Measurements from ENCODE around the gene ENTPD8. TPM values are rescaled to one million over a fixed set of nuclear protein-coding genes. Genes with fewer than 3 reads are reported as not detected.

Gene ENTPD8
- total and polyA plus RNA-seq, 10 of the 15 experiments (the other 5 are each of a cell fraction or from before 2014, with no cell fraction given) = not detected

DNA sequence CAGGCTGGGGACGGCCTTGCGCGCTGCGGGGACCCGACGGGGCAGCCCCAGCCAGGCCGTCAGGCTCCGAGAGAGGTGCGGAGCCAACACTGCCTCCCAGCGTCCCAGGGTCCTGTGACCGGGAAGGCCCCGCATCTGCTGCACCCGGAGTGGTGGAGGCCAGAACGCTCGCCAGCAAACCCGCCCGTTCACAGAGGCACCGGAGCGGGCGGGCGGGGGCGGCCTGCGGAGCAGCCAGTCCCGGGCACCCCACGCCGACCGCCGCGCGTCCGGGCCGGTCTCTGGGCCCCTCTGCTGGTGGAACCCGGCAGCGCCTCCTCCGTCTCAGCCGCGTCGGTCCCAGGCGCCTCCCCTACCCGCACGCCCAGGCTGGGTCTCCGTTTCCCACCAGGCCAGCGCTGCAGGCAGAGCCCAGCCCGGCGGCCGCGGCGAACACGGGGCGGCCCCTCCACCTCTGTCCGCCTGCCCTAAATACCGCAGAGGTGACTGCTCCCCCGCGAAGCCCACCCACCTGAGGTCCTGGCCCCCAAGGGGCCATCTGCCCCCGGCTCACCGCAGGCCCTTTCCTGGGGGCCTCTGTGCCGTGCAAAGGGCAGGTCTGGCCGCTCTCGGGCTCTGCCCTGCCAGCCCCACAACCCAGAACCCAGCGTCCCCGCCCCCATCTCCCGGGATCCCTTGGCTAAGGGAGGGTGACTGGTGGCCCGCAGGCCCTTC lies 34.1 kb downstream of the ENTPD8 start (continued):
- TF ChIP-seq BHLHE40 (IDR thresholded peaks at IDR 0.05; ENCODE audit: borderline replicate concordance in 1 of 2, low read depth in 2 of 2, low read length in 1 of 2) (peak; percentile 12 to 76; a peak in 2 of 4 replicates), SMAD1 (IDR thresholded peaks at IDR 0.05; ENCODE audit: low read depth, partially characterized antibody) (no peak), HCFC1 (IDR thresholded peaks at IDR 0.05; ENCODE audit: low read length) (peak; percentile 28; the same call in 1 of the 2 replicates), STAT1 (conservative IDR thresholded peaks at IDR 0.05) (0 out of 2 replicates have a peak, but pooled peaks have one; percentile 22), BACH1 (IDR thresholded peaks at IDR 0.05; ENCODE audit: borderline replicate concordance) (peak; percentile 78), TBL1XR1 (IDR thresholded peaks at IDR 0.05; ENCODE audit: low read depth, low read length) (no peak), ZNF217 (IDR thresholded peaks at IDR 0.05) (peak; percentile 45; the same call in 1 of the 2 replicates), RFX5 (IDR thresholded peaks at IDR 0.05; ENCODE audit: low read depth, low read length) (no peak), IKZF1 (conservative IDR thresholded peaks at IDR 0.05) (peak; percentile 77), TCF7 (IDR thresholded peaks at IDR 0.05; ENCODE audit: borderline replicate concordance) (no peak), CREB1 (IDR thresholded peaks at IDR 0.05; ENCODE audit: low read depth) (0 out of 2 replicates have a peak, but pooled peaks have one; percentile 26), SMARCA5 (IDR thresholded peaks at IDR 0.05) (peak; percentile 92), MEF2A (IDR thresholded peaks at IDR 0.05; ENCODE audit: insufficient read depth, low read depth, low read length) (no peak), NFYB (IDR thresholded peaks at IDR 0.05; ENCODE audit: insufficient read depth, low read depth, low read length) (no peak), CBX5 (IDR thresholded peaks at IDR 0.05; ENCODE audit: low read depth) (no peak)
- TF ChIP-seq, protein P1, sequence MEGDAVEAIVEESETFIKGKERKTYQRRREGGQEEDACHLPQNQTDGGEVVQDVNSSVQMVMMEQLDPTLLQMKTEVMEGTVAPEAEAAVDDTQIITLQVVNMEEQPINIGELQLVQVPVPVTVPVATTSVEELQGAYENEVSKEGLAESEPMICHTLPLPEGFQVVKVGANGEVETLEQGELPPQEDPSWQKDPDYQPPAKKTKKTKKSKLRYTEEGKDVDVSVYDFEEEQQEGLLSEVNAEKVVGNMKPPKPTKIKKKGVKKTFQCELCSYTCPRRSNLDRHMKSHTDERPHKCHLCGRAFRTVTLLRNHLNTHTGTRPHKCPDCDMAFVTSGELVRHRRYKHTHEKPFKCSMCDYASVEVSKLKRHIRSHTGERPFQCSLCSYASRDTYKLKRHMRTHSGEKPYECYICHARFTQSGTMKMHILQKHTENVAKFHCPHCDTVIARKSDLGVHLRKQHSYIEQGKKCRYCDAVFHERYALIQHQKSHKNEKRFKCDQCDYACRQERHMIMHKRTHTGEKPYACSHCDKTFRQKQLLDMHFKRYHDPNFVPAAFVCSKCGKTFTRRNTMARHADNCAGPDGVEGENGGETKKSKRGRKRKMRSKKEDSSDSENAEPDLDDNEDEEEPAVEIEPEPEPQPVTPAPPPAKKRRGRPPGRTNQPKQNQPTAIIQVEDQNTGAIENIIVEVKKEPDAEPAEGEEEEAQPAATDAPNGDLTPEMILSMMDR (IDR thresholded peaks at IDR 0.05 in 2 of 3, conservative IDR thresholded peaks at IDR 0.05 in 1 of 3; ENCODE audit: control insufficient read depth in 2 of 3, extremely low read depth in 1 of 3, insufficient read depth in 1 of 3, low read depth in 3 of 3, low read length in 3 of 3) = peak; percentile 54 to 73 (median 71); a peak in 5 of 6 replicates
- TF ChIP-seq, protein P2, sequence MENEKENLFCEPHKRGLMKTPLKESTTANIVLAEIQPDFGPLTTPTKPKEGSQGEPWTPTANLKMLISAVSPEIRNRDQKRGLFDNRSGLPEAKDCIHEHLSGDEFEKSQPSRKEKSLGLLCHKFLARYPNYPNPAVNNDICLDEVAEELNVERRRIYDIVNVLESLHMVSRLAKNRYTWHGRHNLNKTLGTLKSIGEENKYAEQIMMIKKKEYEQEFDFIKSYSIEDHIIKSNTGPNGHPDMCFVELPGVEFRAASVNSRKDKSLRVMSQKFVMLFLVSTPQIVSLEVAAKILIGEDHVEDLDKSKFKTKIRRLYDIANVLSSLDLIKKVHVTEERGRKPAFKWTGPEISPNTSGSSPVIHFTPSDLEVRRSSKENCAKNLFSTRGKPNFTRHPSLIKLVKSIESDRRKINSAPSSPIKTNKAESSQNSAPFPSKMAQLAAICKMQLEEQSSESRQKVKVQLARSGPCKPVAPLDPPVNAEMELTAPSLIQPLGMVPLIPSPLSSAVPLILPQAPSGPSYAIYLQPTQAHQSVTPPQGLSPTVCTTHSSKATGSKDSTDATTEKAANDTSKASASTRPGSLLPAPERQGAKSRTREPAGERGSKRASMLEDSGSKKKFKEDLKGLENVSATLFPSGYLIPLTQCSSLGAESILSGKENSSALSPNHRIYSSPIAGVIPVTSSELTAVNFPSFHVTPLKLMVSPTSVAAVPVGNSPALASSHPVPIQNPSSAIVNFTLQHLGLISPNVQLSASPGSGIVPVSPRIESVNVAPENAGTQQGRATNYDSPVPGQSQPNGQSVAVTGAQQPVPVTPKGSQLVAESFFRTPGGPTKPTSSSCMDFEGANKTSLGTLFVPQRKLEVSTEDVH (IDR thresholded peaks at IDR 0.05; ENCODE audit: low read depth, partially characterized antibody) = no peak
- TF ChIP-seq, protein P3, sequence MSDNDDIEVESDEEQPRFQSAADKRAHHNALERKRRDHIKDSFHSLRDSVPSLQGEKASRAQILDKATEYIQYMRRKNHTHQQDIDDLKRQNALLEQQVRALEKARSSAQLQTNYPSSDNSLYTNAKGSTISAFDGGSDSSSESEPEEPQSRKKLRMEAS (IDR thresholded peaks at IDR 0.05; ENCODE audit: low read depth, low read length) = no peak; the same call in 1 of the 2 replicates
- TF ChIP-seq, protein P4, sequence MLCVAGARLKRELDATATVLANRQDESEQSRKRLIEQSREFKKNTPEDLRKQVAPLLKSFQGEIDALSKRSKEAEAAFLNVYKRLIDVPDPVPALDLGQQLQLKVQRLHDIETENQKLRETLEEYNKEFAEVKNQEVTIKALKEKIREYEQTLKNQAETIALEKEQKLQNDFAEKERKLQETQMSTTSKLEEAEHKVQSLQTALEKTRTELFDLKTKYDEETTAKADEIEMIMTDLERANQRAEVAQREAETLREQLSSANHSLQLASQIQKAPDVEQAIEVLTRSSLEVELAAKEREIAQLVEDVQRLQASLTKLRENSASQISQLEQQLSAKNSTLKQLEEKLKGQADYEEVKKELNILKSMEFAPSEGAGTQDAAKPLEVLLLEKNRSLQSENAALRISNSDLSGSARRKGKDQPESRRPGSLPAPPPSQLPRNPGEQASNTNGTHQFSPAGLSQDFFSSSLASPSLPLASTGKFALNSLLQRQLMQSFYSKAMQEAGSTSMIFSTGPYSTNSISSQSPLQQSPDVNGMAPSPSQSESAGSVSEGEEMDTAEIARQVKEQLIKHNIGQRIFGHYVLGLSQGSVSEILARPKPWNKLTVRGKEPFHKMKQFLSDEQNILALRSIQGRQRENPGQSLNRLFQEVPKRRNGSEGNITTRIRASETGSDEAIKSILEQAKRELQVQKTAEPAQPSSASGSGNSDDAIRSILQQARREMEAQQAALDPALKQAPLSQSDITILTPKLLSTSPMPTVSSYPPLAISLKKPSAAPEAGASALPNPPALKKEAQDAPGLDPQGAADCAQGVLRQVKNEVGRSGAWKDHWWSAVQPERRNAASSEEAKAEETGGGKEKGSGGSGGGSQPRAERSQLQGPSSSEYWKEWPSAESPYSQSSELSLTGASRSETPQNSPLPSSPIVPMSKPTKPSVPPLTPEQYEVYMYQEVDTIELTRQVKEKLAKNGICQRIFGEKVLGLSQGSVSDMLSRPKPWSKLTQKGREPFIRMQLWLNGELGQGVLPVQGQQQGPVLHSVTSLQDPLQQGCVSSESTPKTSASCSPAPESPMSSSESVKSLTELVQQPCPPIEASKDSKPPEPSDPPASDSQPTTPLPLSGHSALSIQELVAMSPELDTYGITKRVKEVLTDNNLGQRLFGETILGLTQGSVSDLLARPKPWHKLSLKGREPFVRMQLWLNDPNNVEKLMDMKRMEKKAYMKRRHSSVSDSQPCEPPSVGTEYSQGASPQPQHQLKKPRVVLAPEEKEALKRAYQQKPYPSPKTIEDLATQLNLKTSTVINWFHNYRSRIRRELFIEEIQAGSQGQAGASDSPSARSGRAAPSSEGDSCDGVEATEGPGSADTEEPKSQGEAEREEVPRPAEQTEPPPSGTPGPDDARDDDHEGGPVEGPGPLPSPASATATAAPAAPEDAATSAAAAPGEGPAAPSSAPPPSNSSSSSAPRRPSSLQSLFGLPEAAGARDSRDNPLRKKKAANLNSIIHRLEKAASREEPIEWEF (IDR thresholded peaks at IDR 0.05; ENCODE audit: insufficient replicate concordance, low read depth, low read length) = no peak
